Ascending aorta (tissue), 2 donors: ENCODE measurements around the gene PIGL. TPM values are rescaled to one million over a fixed set of nuclear protein-coding genes. Genes with fewer than 3 reads are reported as not detected.

ENCODE experiments used
- DNase-seq, 2 donors: peaks; one replicate each; pipeline ENCODE4 v3.0.0-alpha.2; 2019; ENCODE audit warnings: low spot score in 2 of 2
- H3K27ac ChIP-seq, 2 donors: fragments of 200-600 bp; sonication (generic); one replicate each; pipeline ENCODE4 v1.5.1; 2016 to 2017; ENCODE audit warnings: mild to moderate bottlenecking in 1 of 2
- H3K27me3 ChIP-seq: fragments of 200-600 bp; sonication (generic); one replicate; pipeline ENCODE4 v1.5.1; 2017
- H3K36me3 ChIP-seq, 2 donors: fragments of 200-600 bp; sonication (generic); one replicate each; pipeline ENCODE4 v1.5.1; 2016
- H3K4me1 ChIP-seq, 2 donors: fragments of 200-600 bp; sonication (generic); one replicate each; pipeline ENCODE4 v1.5.1; 2016 to 2017; ENCODE audit warnings: mild to moderate bottlenecking in 1 of 2
- H3K4me3 ChIP-seq, 2 donors: fragments of 200-600 bp; sonication (generic); one replicate each; pipeline ENCODE4 v1.5.1; 2016 to 2017; ENCODE audit warnings: mild to moderate bottlenecking in 1 of 2
- H3K9me3 ChIP-seq, 2 donors: fragments of 200-600 bp; sonication (generic); one replicate each; pipeline ENCODE4 v1.5.1; 2016
- intact Hi-C: fragments of 100-400 bp; cut with DNase I; formaldehyde crosslinking; loops from one replicate; pipeline ENCODE4 v1.15.1; 2023
- total RNA-seq: library from RNA; depleted of rRNA; stranded (reverse); fragments of >200 nt; gene quantifications from one replicate; pipeline ENCODE4 v1.1.0, GENCODE V29; 2016
- TF ChIP-seq, protein P1 (sequence below), 3 experiments: fragments of 200-600 bp in 2 of 3; fragments of 450-650 bp in 1 of 3; sonication (generic) in 2 of 3; IDR thresholded peaks; one replicate each; pipeline ENCODE4 v1.5.1; 2016 to 2019; ENCODE audit warnings: antibody characterized with exemption in 3 of 3, mild to moderate bottlenecking in 1 of 3, moderate library complexity in 1 of 3

PIGL gene
- 6.2 TPM for total RNA-seq

DNA sequence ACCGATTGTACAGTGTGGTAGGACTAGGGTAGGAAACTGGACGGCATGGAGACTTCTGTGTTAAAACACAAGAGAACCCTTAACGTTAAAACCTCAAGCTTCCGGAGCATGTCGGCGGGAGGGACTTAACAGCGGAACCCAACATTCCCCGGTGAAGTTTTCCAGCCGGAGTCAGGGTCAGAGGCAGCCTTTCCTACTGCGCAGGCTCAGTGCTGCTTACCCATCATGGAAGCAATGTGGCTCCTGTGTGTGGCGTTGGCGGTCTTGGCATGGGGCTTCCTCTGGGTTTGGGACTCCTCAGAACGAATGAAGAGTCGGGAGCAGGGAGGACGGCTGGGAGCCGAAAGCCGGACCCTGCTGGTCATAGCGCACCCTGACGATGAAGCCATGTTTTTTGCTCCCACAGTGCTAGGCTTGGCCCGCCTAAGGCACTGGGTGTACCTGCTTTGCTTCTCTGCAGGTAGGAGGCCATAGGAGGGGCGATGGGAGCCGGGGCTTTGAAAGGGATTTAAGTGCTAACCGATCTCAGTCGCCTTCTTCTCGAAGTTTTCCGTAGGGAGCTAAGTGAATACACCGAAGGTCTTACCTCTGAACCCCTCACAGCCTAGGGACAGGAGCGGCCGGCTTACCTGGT is at the start of gene PIGL:
PIGL (plus strand) TSS at position 209 of the 634 bp plus-strand sequence; CDS start at position 226, 17 bp downstream.
- intact Hi-C loops, result no loop called here
- Histone ChIP-seq H3K4me3 (peak within 1 kb of the TSS; percentile 84 to 97), H3K27ac (peak within 1 kb of the TSS; percentile 95 to 98), H3K9me3 (no peaks in the 10 kb centered on the region), H3K4me1 (peaks cover 0 to 12% of the 10 kb centered on the region in 2 donors), H3K36me3 (no peaks in the 10 kb centered on the region), H3K27me3 (no peaks in the 10 kb centered on the region)
- peak; percentile 53 to 94 for DNase-seq
- TF ChIP-seq, protein P1, sequence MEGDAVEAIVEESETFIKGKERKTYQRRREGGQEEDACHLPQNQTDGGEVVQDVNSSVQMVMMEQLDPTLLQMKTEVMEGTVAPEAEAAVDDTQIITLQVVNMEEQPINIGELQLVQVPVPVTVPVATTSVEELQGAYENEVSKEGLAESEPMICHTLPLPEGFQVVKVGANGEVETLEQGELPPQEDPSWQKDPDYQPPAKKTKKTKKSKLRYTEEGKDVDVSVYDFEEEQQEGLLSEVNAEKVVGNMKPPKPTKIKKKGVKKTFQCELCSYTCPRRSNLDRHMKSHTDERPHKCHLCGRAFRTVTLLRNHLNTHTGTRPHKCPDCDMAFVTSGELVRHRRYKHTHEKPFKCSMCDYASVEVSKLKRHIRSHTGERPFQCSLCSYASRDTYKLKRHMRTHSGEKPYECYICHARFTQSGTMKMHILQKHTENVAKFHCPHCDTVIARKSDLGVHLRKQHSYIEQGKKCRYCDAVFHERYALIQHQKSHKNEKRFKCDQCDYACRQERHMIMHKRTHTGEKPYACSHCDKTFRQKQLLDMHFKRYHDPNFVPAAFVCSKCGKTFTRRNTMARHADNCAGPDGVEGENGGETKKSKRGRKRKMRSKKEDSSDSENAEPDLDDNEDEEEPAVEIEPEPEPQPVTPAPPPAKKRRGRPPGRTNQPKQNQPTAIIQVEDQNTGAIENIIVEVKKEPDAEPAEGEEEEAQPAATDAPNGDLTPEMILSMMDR (IDR thresholded peaks at IDR 0.05), result no peak

DNA sequence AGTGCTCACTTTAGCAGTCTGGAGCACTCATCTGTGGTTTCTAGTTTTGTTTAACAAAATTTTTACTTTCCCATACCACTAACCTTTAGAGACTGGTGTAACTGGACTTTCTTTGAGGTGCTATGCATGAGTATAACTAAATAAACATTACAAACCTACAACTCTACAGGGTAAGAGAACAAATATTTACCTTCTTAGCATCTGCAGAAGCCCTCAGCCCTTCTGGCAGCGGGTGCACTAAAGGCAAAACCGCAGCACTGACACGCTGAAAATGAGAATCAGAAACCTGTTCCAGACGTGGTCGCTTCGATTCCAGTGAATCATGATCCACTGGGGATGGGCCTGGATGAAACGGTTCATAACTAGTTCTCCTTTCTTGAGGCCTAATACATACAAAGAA is 45.4 kb upstream of the PIGL start:
- Histone ChIP-seq H3K27ac (no peak overlapping the region), H3K27me3 (no peaks in the 10 kb centered on the region), H3K36me3 (peaks cover 8 to 37% of the 10 kb centered on the region in 2 donors), H3K9me3 (no peaks in the 10 kb centered on the region), H3K4me3 (no peak overlapping the region), H3K4me1 (no peaks in the 10 kb centered on the region)
- intact Hi-C loops, result no loop called here
- TF ChIP-seq, protein P1 (IDR thresholded peaks at IDR 0.05), result no peak
- DNase-seq, result no peak

- intact Hi-C loops, result no loop called here
- H3K4me1 ChIP-seq, result no peaks in the 10 kb centered on the region
- no peak overlapping the region for H3K4me3 ChIP-seq
- H3K9me3 ChIP-seq, result no peaks in the 10 kb centered on the region
- TF ChIP-seq, protein P1 (IDR thresholded peaks at IDR 0.05), result no peak
- no peak for DNase-seq
- H3K27me3 ChIP-seq, result no peaks in the 10 kb centered on the region
- H3K36me3 ChIP-seq, result no peaks in the 10 kb centered on the region
- no peak overlapping the region for H3K27ac ChIP-seq
These were observed 38.2 kb upstream of the PIGL start for GRCh38 chr17:16178836-16179235.

DNA sequence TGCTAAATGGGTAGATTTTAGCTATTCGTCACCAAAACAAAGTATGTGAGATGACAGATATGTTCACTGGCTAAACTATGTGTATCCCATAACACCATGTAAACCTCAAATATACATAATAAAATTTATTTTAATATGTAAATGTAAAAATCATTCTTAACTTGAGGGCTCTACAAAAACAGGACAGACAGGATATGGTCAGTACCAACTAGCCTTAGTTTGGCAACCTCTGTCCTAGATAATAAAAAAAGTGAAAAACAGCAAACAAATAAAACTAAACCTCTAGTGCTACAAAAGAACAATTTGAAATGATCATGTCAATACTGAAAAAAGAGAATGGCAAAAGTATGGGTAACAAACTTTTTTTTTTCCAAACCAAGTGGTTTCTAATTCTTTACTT is 35.4 kb upstream of the PIGL start:
- intact Hi-C loops, result no loop called here
- H3K4me1 ChIP-seq, result no peaks in the 10 kb centered on the region
- no peak overlapping the region for H3K27ac ChIP-seq
- no peak overlapping the region for H3K4me3 ChIP-seq
- TF ChIP-seq, protein P1 (IDR thresholded peaks at IDR 0.05), result no peak
- no peaks in the 10 kb centered on the region for H3K9me3 ChIP-seq
- no peaks in the 10 kb centered on the region for H3K27me3 ChIP-seq
- no peak for DNase-seq
- H3K36me3 ChIP-seq, result peaks cover 3 to 20% of the 10 kb centered on the region in 2 donors

GRCh38 chr17:16187642-16188041 is 29.4 kb upstream of the PIGL start:
- no peak overlapping the region for H3K27ac ChIP-seq
- H3K9me3 ChIP-seq, result no peaks in the 10 kb centered on the region
- no peaks in the 10 kb centered on the region for H3K4me1 ChIP-seq
- H3K4me3 ChIP-seq, result no peak overlapping the region
- no peak for DNase-seq
- TF ChIP-seq, protein P1 (IDR thresholded peaks at IDR 0.05), result no peak
- no peaks in the 10 kb centered on the region for H3K27me3 ChIP-seq
- H3K36me3 ChIP-seq, result peaks cover 6 to 42% of the 10 kb centered on the region in 2 donors
- intact Hi-C loops, result no loop called here
